IMR-90 (cell line): ENCODE data around the gene RTKN. TPM values are rescaled to one million over a fixed set of nuclear protein-coding genes. Genes with fewer than 3 reads are reported as not detected.

ENCODE experiments used
- ATAC-seq: fragments of 200-7000 bp; cut with Tn5 transposase; 2 replicates; pipeline ENCODE4 v1.9.1; 2020; ENCODE audit warnings: low read depth, mild to moderate bottlenecking, moderate library complexity
- BruUV-seq: library from RNA; stranded (reverse); fragments of 400-500 nt; replicated peaks from 2 replicates; lab custom pipeline; 2021; lab: Mats Ljungman, UMichigan
- CTCF ChIA-PET: fragments of 300-600 bp; formaldehyde crosslinking; extraction: SDS; loops from one replicate; lab custom pipeline; 2021; ENCODE audit warnings: antibody characterized with exemption; lab: Yijun Ruan, JAX
- POLR2A ChIA-PET: fragments of 300-600 bp; sonication (Branson Sonifier 250); formaldehyde crosslinking; loops from one replicate; lab custom pipeline; 2022; ENCODE audit warnings: antibody characterized with exemption; ENCODE audit not compliant: unreplicated experiment; lab: Charles Lee
- DNase-seq: peaks from one replicate; pipeline ENCODE4 v3.0.0; 2013
- H2AFZ ChIP-seq: replicated peaks from 2 replicates; pipeline ENCODE3; 2013; ENCODE audit warnings: low read length, mild to moderate bottlenecking; ENCODE audit not compliant: poor library complexity
- H2AK5ac ChIP-seq: 2 replicates; pipeline ENCODE4 v1.6.1; 2013; ENCODE audit warnings: low read depth, low read length, inconsistent platforms
- H2AK9ac ChIP-seq: replicated peaks from 2 replicates; pipeline ENCODE3; 2013; ENCODE audit warnings: mild to moderate bottlenecking, low read depth, low read length, moderate library complexity; ENCODE audit not compliant: poor library complexity
- H2BK120ac ChIP-seq: 2 replicates; pipeline ENCODE4 v1.6.1; 2013; ENCODE audit warnings: low read depth, low read length, inconsistent platforms
- H2BK15ac ChIP-seq: 3 replicates; pipeline ENCODE4 v1.6.1; 2013; ENCODE audit warnings: low read depth, low read length, inconsistent platforms
- H2BK20ac ChIP-seq: 2 replicates; pipeline ENCODE4 v1.6.1; 2013; ENCODE audit warnings: low read depth, mild to moderate bottlenecking, inconsistent platforms, low read length, moderate library complexity
- H2BK5ac ChIP-seq: 2 replicates; pipeline ENCODE4 v1.6.1; 2013; ENCODE audit warnings: mild to moderate bottlenecking, low read depth, low read length, inconsistent platforms; ENCODE audit not compliant: poor library complexity, severe bottlenecking
- H3K14ac ChIP-seq: replicated peaks from 2 replicates; pipeline ENCODE4 v1.6.1; 2013; ENCODE audit warnings: low read depth, low read length, inconsistent platforms
- H3K18ac ChIP-seq: 2 replicates; pipeline ENCODE4 v1.6.1; 2013; ENCODE audit warnings: low read depth, low read length, control low read depth
- H3K23ac ChIP-seq: 2 replicates; pipeline ENCODE4 v1.6.1; 2013; ENCODE audit warnings: low read depth, low read length, inconsistent platforms
- H3K27ac ChIP-seq: 2 replicates; pipeline ENCODE4 v1.5.1; 2013; ENCODE audit warnings: mild to moderate bottlenecking, control low read depth, low read length; ENCODE audit not compliant: insufficient read depth
- H3K27me3 ChIP-seq: 2 replicates; pipeline ENCODE4 v1.6.1; 2013; ENCODE audit warnings: low read length; ENCODE audit not compliant: control insufficient read depth, insufficient read depth
- H3K36me3 ChIP-seq: 2 replicates; pipeline ENCODE4 v1.6.1; 2013; ENCODE audit warnings: low read length, mixed read lengths; ENCODE audit not compliant: control insufficient read depth, insufficient read depth
- H3K4ac ChIP-seq: 2 replicates; pipeline ENCODE4 v1.6.1; 2013; ENCODE audit warnings: low read depth, low read length, inconsistent platforms
- H3K4me1 ChIP-seq: 2 replicates; pipeline ENCODE4 v1.6.1; 2013; ENCODE audit warnings: low read length, mixed read lengths; ENCODE audit not compliant: control insufficient read depth, insufficient read depth
- H3K4me2 ChIP-seq: 2 replicates; pipeline ENCODE4 v1.6.1; 2013; ENCODE audit warnings: low read depth, mild to moderate bottlenecking, control low read depth, low read length, moderate library complexity
- H3K4me3 ChIP-seq: 2 replicates; pipeline ENCODE4 v1.5.1; 2013; ENCODE audit warnings: low read depth, mild to moderate bottlenecking, control low read depth, low read length, moderate library complexity; ENCODE audit not compliant: insufficient read depth
- H3K56ac ChIP-seq: 2 replicates; pipeline ENCODE4 v1.6.1; 2013; ENCODE audit warnings: low read length, inconsistent platforms; ENCODE audit not compliant: insufficient read depth; ENCODE audit errors: extremely low read depth
- H3K79me1 ChIP-seq, 2 experiments: 2 replicates each; pipeline ENCODE4 v1.6.1; 2013; ENCODE audit warnings: low read length in 2 of 2, inconsistent platforms in 1 of 2, low read depth in 1 of 2
- H3K9ac ChIP-seq: 2 replicates; pipeline ENCODE4 v1.6.1; 2013; ENCODE audit warnings: low read depth, low read length, control low read depth
- H3K9me1 ChIP-seq: 2 replicates; pipeline ENCODE4 v1.6.1; 2013; ENCODE audit warnings: low read length, inconsistent platforms; ENCODE audit not compliant: insufficient read depth
- H3K9me3 ChIP-seq: 2 replicates; pipeline ENCODE4 v1.6.1; 2013; ENCODE audit warnings: low read length; ENCODE audit not compliant: control insufficient read depth, insufficient read depth
- H4K20me1 ChIP-seq: 2 replicates; pipeline ENCODE4 v1.6.1; 2013; ENCODE audit warnings: low read length, inconsistent platforms; ENCODE audit not compliant: insufficient read depth
- H4K5ac ChIP-seq: 2 replicates; pipeline ENCODE4 v1.6.1; 2013; ENCODE audit warnings: mild to moderate bottlenecking, low read depth, low read length, control low read depth
- H4K8ac ChIP-seq, 2 experiments: 2 replicates each; pipeline ENCODE4 v1.6.1; 2013; ENCODE audit warnings: low read depth in 2 of 2, low read length in 2 of 2, control low read depth in 1 of 2, inconsistent platforms in 1 of 2
- H4K91ac ChIP-seq: 2 replicates; pipeline ENCODE4 v1.6.1; 2013; ENCODE audit warnings: low read depth, low read length, inconsistent platforms; ENCODE audit not compliant: insufficient read depth
- BHLHE40 ChIP-seq: fragments of 150-350 bp; IDR thresholded peaks from 2 replicates; pipeline ENCODE4 v1.6.1; 2016; ENCODE audit warnings: mild to moderate bottlenecking, low read depth, low read length
- CEBPB ChIP-seq: IDR thresholded peaks from 2 replicates; pipeline ENCODE4 v1.6.1; 2012; ENCODE audit warnings: low read depth, low read length, improper control_type of control experiment
- CHD1 ChIP-seq: IDR thresholded peaks from 2 replicates; pipeline ENCODE4 v1.6.1; 2012; ENCODE audit warnings: low read depth, low read length, improper control_type of control experiment
- FOS ChIP-seq: fragments of 150-350 bp; IDR thresholded peaks from 2 replicates; pipeline ENCODE4 v1.6.1; 2016; ENCODE audit warnings: low read depth, low read length
- MAFK ChIP-seq: IDR thresholded peaks from 2 replicates; pipeline ENCODE4 v1.6.1; 2012; ENCODE audit warnings: low read depth, low read length, improper control_type of control experiment
- MAZ ChIP-seq: IDR thresholded peaks from 2 replicates; pipeline ENCODE4 v1.6.1; 2012; ENCODE audit warnings: low read depth, mild to moderate bottlenecking, low read length, improper control_type of control experiment, moderate library complexity, borderline replicate concordance
- MXI1 ChIP-seq: IDR thresholded peaks from 2 replicates; pipeline ENCODE4 v1.6.1; 2012; ENCODE audit warnings: low read depth, mild to moderate bottlenecking, low read length, moderate library complexity, borderline replicate concordance
- NFE2L2 ChIP-seq: fragments of 150-350 bp; IDR thresholded peaks from 2 replicates; pipeline ENCODE4 v1.6.1; 2016; ENCODE audit warnings: low read depth, mild to moderate bottlenecking, low read length
- POLR2A ChIP-seq: IDR thresholded peaks from 2 replicates; pipeline ENCODE4 v1.6.1; 2012; ENCODE audit warnings: mild to moderate bottlenecking, low read depth, low read length
- RAD21 ChIP-seq: IDR thresholded peaks from 2 replicates; pipeline ENCODE4 v1.6.1; 2012; ENCODE audit warnings: low read length, improper control_type of control experiment
- RCOR1 ChIP-seq: IDR thresholded peaks from 2 replicates; pipeline ENCODE4 v1.6.1; 2012; ENCODE audit warnings: mild to moderate bottlenecking, low read length, improper control_type of control experiment; ENCODE audit not compliant: insufficient replicate concordance
- RFX5 ChIP-seq: IDR thresholded peaks from 2 replicates; pipeline ENCODE4 v1.8.0; 2012; ENCODE audit warnings: low read depth, mild to moderate bottlenecking, low read length, moderate library complexity
- SMC3 ChIP-seq: fragments of 150-350 bp; IDR thresholded peaks from 2 replicates; pipeline ENCODE4 v1.6.1; 2016; ENCODE audit warnings: low read depth, mild to moderate bottlenecking, antibody characterized with exemption, low read length, moderate library complexity
- WGBS, 2 experiments: methylation state at CpG; one replicate each; pipeline versions ENCODE4 v1.1.5 to v1.1.7; 2013; ENCODE audit warnings: missing lambda C conversion rate in 2 of 2; ENCODE audit not compliant: insufficient read length in 1 of 2; ENCODE audit errors: extremely low coverage in 2 of 2; 5-methylcytosine and 5-hydroxymethylcytosine counted together
- dilution Hi-C: fragments of 300-500 bp; cut with HindIII; formaldehyde crosslinking; loops from one replicate; pipeline ENCODE4 v1.14.3; 2018; ENCODE audit warnings: low sequenced_read_pairs; ENCODE audit not compliant: unreplicated experiment
- in situ Hi-C: fragments of 300-500 bp; cut with MboI; formaldehyde crosslinking; loops from 3 replicates; pipeline ENCODE4 v1.14.3; 2019; ENCODE audit warnings: low sequenced_read_pairs, inconsistent platforms, mixed read lengths
- intact Hi-C: fragments of 100-400 bp; cut with micrococcal nuclease; formaldehyde crosslinking; loops from 2 replicates; pipeline ENCODE4 v1.10.0; 2022
- polyA plus RNA-seq, 3 experiments: library from polyadenylated mRNA; depleted of rRNA; stranded (reverse); fragments of >200 nt; gene quantifications; 2 replicates each; pipeline ENCODE4 v1.2.3, GENCODE V29; 2012; ENCODE audit warnings: low replicate concordance in 1 of 3
- total RNA-seq: library from RNA; depleted of rRNA; stranded (reverse); fragments of >200 nt; gene quantifications from 2 replicates; pipeline ENCODE4 v1.2.3, GENCODE V29; 2012
- TF ChIP-seq, protein P1 (sequence below): conservative IDR thresholded peaks from 2 replicates; pipeline ENCODE4 v1.5.1; 2012; ENCODE audit warnings: mild to moderate bottlenecking, low read depth, low read length, improper control_type of control experiment
- TF ChIP-seq, protein P2 (sequence below): fragments of 150-350 bp; IDR thresholded peaks from 2 replicates; pipeline ENCODE4 v1.6.1; 2017; ENCODE audit warnings: mild to moderate bottlenecking, antibody characterized with exemption, low read length, low read depth
- TF ChIP-seq, protein P3 (sequence below): fragments of 150-350 bp; IDR thresholded peaks from 2 replicates; pipeline ENCODE4 v1.6.1; 2016; ENCODE audit warnings: low read depth, mild to moderate bottlenecking, low read length, moderate library complexity, borderline replicate concordance

RTKN gene
- total and polyA plus RNA-seq, 2 of the 4 experiments (the other 2 are of a cell fraction) = 11.1 to 19.7 TPM

DNA sequence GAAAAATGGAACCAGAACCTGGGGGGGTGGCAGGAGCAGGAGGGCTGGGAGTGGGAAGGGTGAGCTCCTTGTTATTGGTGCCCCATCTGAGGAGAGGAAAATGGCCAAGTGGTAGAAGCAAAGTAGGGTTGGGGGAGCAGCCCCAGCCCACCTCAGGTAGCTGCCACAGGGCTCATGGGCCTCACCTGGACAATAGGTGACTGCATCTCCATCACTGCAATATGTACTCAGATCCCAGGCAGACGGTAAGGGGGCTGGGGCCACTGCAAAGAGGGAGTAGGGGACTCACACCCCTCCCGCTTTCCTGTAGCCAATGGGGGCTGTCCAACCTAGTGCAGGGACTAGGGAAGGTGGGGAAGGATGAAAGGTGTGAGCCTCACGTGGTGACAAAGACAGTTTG, 24.5 kb downstream of the RTKN start:
- no peak overlapping the region for H3K4me2 ChIP-seq
- no peak overlapping the region for H4K5ac ChIP-seq
- peaks cover 2% of the 10 kb centered on the region for H3K4me1 ChIP-seq
- no peak overlapping the region for H2BK120ac ChIP-seq
- in situ Hi-C loops (no loop called here), dilution Hi-C loops (no loop called here), intact Hi-C loops (no loop called here)
- H3K4me3 ChIP-seq = no peak overlapping the region
- no peak overlapping the region for H4K91ac ChIP-seq
- no peak overlapping the region for H3K27ac ChIP-seq
- no peak overlapping the region for H2BK5ac ChIP-seq
- H3K14ac ChIP-seq = no peak overlapping the region
- no peak overlapping the region for H2AK9ac ChIP-seq
- ATAC-seq (no peak), DNase-seq (no peak)
- H2BK15ac ChIP-seq = no peak overlapping the region
- no peak for TF ChIP-seq POLR2A
- TF ChIP-seq, protein P1, sequence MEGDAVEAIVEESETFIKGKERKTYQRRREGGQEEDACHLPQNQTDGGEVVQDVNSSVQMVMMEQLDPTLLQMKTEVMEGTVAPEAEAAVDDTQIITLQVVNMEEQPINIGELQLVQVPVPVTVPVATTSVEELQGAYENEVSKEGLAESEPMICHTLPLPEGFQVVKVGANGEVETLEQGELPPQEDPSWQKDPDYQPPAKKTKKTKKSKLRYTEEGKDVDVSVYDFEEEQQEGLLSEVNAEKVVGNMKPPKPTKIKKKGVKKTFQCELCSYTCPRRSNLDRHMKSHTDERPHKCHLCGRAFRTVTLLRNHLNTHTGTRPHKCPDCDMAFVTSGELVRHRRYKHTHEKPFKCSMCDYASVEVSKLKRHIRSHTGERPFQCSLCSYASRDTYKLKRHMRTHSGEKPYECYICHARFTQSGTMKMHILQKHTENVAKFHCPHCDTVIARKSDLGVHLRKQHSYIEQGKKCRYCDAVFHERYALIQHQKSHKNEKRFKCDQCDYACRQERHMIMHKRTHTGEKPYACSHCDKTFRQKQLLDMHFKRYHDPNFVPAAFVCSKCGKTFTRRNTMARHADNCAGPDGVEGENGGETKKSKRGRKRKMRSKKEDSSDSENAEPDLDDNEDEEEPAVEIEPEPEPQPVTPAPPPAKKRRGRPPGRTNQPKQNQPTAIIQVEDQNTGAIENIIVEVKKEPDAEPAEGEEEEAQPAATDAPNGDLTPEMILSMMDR = no peak
- TF ChIP-seq MAFK = no peak
- no peak for TF ChIP-seq MAZ
- TF ChIP-seq RCOR1 = no peak
- no peak for TF ChIP-seq CHD1
- TF ChIP-seq, protein P2, sequence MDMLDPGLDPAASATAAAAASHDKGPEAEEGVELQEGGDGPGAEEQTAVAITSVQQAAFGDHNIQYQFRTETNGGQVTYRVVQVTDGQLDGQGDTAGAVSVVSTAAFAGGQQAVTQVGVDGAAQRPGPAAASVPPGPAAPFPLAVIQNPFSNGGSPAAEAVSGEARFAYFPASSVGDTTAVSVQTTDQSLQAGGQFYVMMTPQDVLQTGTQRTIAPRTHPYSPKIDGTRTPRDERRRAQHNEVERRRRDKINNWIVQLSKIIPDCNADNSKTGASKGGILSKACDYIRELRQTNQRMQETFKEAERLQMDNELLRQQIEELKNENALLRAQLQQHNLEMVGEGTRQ = no peak
- no peak for TF ChIP-seq SMC3
- no peak for TF ChIP-seq BHLHE40
- TF ChIP-seq, protein P3, sequence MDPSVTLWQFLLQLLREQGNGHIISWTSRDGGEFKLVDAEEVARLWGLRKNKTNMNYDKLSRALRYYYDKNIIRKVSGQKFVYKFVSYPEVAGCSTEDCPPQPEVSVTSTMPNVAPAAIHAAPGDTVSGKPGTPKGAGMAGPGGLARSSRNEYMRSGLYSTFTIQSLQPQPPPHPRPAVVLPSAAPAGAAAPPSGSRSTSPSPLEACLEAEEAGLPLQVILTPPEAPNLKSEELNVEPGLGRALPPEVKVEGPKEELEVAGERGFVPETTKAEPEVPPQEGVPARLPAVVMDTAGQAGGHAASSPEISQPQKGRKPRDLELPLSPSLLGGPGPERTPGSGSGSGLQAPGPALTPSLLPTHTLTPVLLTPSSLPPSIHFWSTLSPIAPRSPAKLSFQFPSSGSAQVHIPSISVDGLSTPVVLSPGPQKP = no peak
- TF ChIP-seq CEBPB = no peak
- no peak for TF ChIP-seq NFE2L2
- TF ChIP-seq MXI1 = no peak
- TF ChIP-seq RAD21 = no peak
- TF ChIP-seq FOS = no peak
- no peak for TF ChIP-seq RFX5
- H3K23ac ChIP-seq = no peak overlapping the region
- ChIA-PET POLR2A (no interaction called here), CTCF (no interaction called here)
- H3K18ac ChIP-seq = no peak overlapping the region
- H3K9me1 ChIP-seq = peaks cover 4% of the 10 kb centered on the region
- no peak overlapping the region for H2AFZ ChIP-seq
- H3K56ac ChIP-seq = no peak overlapping the region
- no peaks in the 10 kb centered on the region for H3K36me3 ChIP-seq
- H3K4ac ChIP-seq = no peak overlapping the region
- H3K9ac ChIP-seq = no peak overlapping the region
- H2BK20ac ChIP-seq = no peak overlapping the region
- BruUV-seq = no TSS peak
- H3K9me3 ChIP-seq = no peaks in the 10 kb centered on the region
- peaks cover 29% of the 10 kb centered on the region for H3K27me3 ChIP-seq
- H4K20me1 ChIP-seq = no peaks in the 10 kb centered on the region
- no peak overlapping the region for H2AK5ac ChIP-seq
- peaks cover 0 to 2% of the 10 kb centered on the region in 2 experiments; a peak in 1 of 4 replicates for H3K79me1 ChIP-seq
- no peak overlapping the region for H4K8ac ChIP-seq
- WGBS, 2 experiments = 83% methylated on average over 1 of the region's 3 CpGs; no CpG with 5 or more reads in 1 of the 2 experiments
